Measurements from ENCODE around the gene SEC14L1. TPM values are rescaled to one million over a fixed set of nuclear protein-coding genes. Genes with fewer than 3 reads are reported as not detected.

The SEC14L1 gene
- total RNA-seq, 1 experiment from 2014 or later = 81.0 TPM

GRCh38 chr17:77140166-77140877, 447 bp upstream of the SEC14L1 start (continued):
- TF ChIP-seq CTCF (IDR thresholded peaks at IDR 0.05) = no peak
- TF ChIP-seq RORB (CRISPR knock-in tag; IDR thresholded peaks at IDR 0.05) = no peak
- TF ChIP-seq ZBTB43 (CRISPR knock-in tag; IDR thresholded peaks at IDR 0.05) = peak; percentile 66; the same call in 1 of the 2 replicates
- no peak for TF ChIP-seq ZNF425 (CRISPR knock-in tag; conservative IDR thresholded peaks at IDR 0.05)
- no peak for TF ChIP-seq CBFB (CRISPR knock-in tag; IDR thresholded peaks at IDR 0.05; ENCODE audit: low read depth)
- no peak for TF ChIP-seq IRF1 (CRISPR knock-in tag; IDR thresholded peaks at IDR 0.05)
- no peak for TF ChIP-seq ZNF317 (CRISPR knock-in tag; IDR thresholded peaks at IDR 0.05; ENCODE audit: borderline replicate concordance, low read depth)
- no peak for TF ChIP-seq NR2C2 (CRISPR knock-in tag; IDR thresholded peaks at IDR 0.05)
- TF ChIP-seq JUN (CRISPR knock-in tag; IDR thresholded peaks at IDR 0.05) = no peak
- TF ChIP-seq MXD4 (CRISPR knock-in tag; IDR thresholded peaks at IDR 0.05; ENCODE audit: borderline replicate concordance) = no peak
- TF ChIP-seq TP53 (CRISPR knock-in tag; IDR thresholded peaks at IDR 0.05) = 0 out of 2 replicates have a peak, but pooled peaks have one; percentile 40
- TF ChIP-seq GABPB1 (CRISPR knock-in tag; IDR thresholded peaks at IDR 0.05) = peak; percentile 71
- no peak for TF ChIP-seq GRHL2 (CRISPR knock-in tag; IDR thresholded peaks at IDR 0.05; ENCODE audit: insufficient replicate concordance, severe bottlenecking)
- no peak for TF ChIP-seq ZNF512 (CRISPR knock-in tag; IDR thresholded peaks at IDR 0.05; ENCODE audit: borderline replicate concordance)
- TF ChIP-seq AR (CRISPR knock-in tag; IDR thresholded peaks at IDR 0.05) = no peak
- TF ChIP-seq ZNF232 (CRISPR knock-in tag; IDR thresholded peaks at IDR 0.05) = 0 out of 2 replicates have a peak, but pooled peaks have one; percentile 46
- no peak for TF ChIP-seq FOXP1 (CRISPR knock-in tag; IDR thresholded peaks at IDR 0.05; ENCODE audit: borderline replicate concordance)
- 0 out of 2 replicates have a peak, but pooled peaks have one; percentile 59 for TF ChIP-seq AFF4 (CRISPR knock-in tag; IDR thresholded peaks at IDR 0.05; ENCODE audit: borderline replicate concordance)
- no peak for TF ChIP-seq TCF7 (CRISPR knock-in tag; IDR thresholded peaks at IDR 0.05; ENCODE audit: low read depth)
- TF ChIP-seq ATF3 (CRISPR knock-in tag; conservative IDR thresholded peaks at IDR 0.05) = no peak

Data from WTC11 (cell line).